ENCODE data around the gene FAM107B. TPM values are rescaled to one million over a fixed set of nuclear protein-coding genes. Genes with fewer than 3 reads are reported as not detected.

FAM107B gene
- total and polyA plus RNA-seq, 2 of the 8 experiments (the other 6 are each of a cell fraction or from before 2014, with no cell fraction given) = 7.5 to 28.1 TPM

GRCh38 chr10:14699482-14699881 lies 75.2 kb downstream of the FAM107B start:
- FAIRE-seq (no peak), DNase-seq (ENCODE audit: low read depth in 1 of 2, low spot score in 2 of 2) (no peak)
- no peak overlapping the region for H4K91ac ChIP-seq (replicated peaks; ENCODE audit: insufficient read length, low read length)
- no peak overlapping the region for H2BK5ac ChIP-seq (ENCODE audit: low read depth, low read length)
- peaks cover 0 to 5% (median 0%) of the 10 kb centered on the region in 4 experiments; a peak in 1 of 7 replicates for H3K4me1 ChIP-seq (replicated peaks in 1 of 4; ENCODE audit: control insufficient read depth in 3 of 4, insufficient read depth in 4 of 4, low read length in 3 of 4)
- H3K14ac ChIP-seq (ENCODE audit: insufficient read length) = no peak overlapping the region
- no peak overlapping the region for H4K8ac ChIP-seq (ENCODE audit: extremely low read depth, insufficient read depth, low read length)
- H2AFZ ChIP-seq (ENCODE audit: low read length) = no peak overlapping the region
- CTCF ChIA-PET (ENCODE audit: partially characterized antibody) = interaction anchor here (1.0 to 1.9 kb wide), 4 partner anchors 9 to 153 kb away, joined by 3 to 4 read pairs (median 4); no protein-coding TSS in a partner anchor
- no peaks in the 10 kb centered on the region for H3K23me2 ChIP-seq (ENCODE audit: low read depth, low read length)
- H3K9ac ChIP-seq (replicated peaks in 1 of 4; ENCODE audit: extremely low read depth in 1 of 4, low read depth in 3 of 4, low read length in 3 of 4) = no peak overlapping the region
- no peak overlapping the region for H3K18ac ChIP-seq (ENCODE audit: extremely low read depth, low read length)
- H3K4me2 ChIP-seq (ENCODE audit: insufficient read depth in 1 of 2, low read depth in 2 of 2, low read length in 2 of 2) = no peak overlapping the region
- H3K36me3 ChIP-seq (ENCODE audit: control insufficient read depth in 2 of 4, insufficient read depth in 4 of 4, low read length in 3 of 4) = no peaks in the 10 kb centered on the region
- no peak overlapping the region for H2BK120ac ChIP-seq (replicated peaks; ENCODE audit: low read depth, low read length)
- no peaks in the 10 kb centered on the region for H4K20me1 ChIP-seq (replicated peaks in 1 of 2; ENCODE audit: control insufficient read depth in 1 of 2, insufficient read depth in 2 of 2, low read length in 2 of 2)
- H3K79me1 ChIP-seq (ENCODE audit: low read depth, low read length) = no peaks in the 10 kb centered on the region
- POLR2A ChIA-PET (ENCODE audit: partially characterized antibody) = no interaction called here
- no peak for TF ChIP-seq HDAC2 (IDR thresholded peaks at IDR 0.05; ENCODE audit: borderline replicate concordance in 1 of 2, low read depth in 2 of 2, low read length in 2 of 2)
- TF ChIP-seq, protein P1, sequence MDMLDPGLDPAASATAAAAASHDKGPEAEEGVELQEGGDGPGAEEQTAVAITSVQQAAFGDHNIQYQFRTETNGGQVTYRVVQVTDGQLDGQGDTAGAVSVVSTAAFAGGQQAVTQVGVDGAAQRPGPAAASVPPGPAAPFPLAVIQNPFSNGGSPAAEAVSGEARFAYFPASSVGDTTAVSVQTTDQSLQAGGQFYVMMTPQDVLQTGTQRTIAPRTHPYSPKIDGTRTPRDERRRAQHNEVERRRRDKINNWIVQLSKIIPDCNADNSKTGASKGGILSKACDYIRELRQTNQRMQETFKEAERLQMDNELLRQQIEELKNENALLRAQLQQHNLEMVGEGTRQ (IDR thresholded peaks at IDR 0.05; ENCODE audit: low read length) = no peak
- no peak overlapping the region for H3K4me3 ChIP-seq (ENCODE audit: extremely low read depth in 1 of 4, insufficient read depth in 2 of 4, low read depth in 3 of 4, low read length in 4 of 4)
- no peak overlapping the region for H2AK5ac ChIP-seq (ENCODE audit: low read depth, low read length)
- no peaks in the 10 kb centered on the region for H3K27me3 ChIP-seq (replicated peaks in 1 of 4; ENCODE audit: control insufficient read depth in 3 of 4, extremely low read depth in 1 of 4, insufficient read depth in 3 of 4, low read length in 3 of 4)
- H2BK15ac ChIP-seq (ENCODE audit: low read length) = no peak overlapping the region
- WGBS, 2 experiments (ENCODE audit: extremely low coverage in 1 of 2, insufficient coverage in 1 of 2, insufficient read length in 1 of 2, insufficient replicate concordance in 2 of 2, low coverage in 1 of 2, low lambda C conversion rate in 2 of 2, missing lambda C conversion rate in 1 of 2) = 91% methylated on average over 4 of the region's 4 CpGs; no CpG with 5 or more reads in 1 of the 2 experiments
- no peak overlapping the region for H3K27ac ChIP-seq (ENCODE audit: low read depth, low read length)
- H3K56ac ChIP-seq (replicated peaks; ENCODE audit: insufficient read length, low read depth, low read length) = no peak overlapping the region
- H3K23ac ChIP-seq (ENCODE audit: insufficient read length) = no peak overlapping the region
- H2BK12ac ChIP-seq (ENCODE audit: low read depth, low read length) = no peak overlapping the region
- no peaks in the 10 kb centered on the region for H3K79me2 ChIP-seq (ENCODE audit: control insufficient read depth in 1 of 2, insufficient read depth in 2 of 2, low read length in 2 of 2)
- peaks cover 0 to 5% of the 10 kb centered on the region in 2 experiments; a peak in 1 of 4 replicates for H3K9me3 ChIP-seq (ENCODE audit: insufficient read depth in 2 of 2, low read depth in 1 of 2, low read length in 1 of 2)
- no peak overlapping the region for H3K4ac ChIP-seq (replicated peaks; ENCODE audit: insufficient read length, low read depth, low read length)
- no peak overlapping the region for H4K5ac ChIP-seq (ENCODE audit: insufficient read length, low read depth, low read length)
- H2BK20ac ChIP-seq (ENCODE audit: low read length) = 0 out of 2 replicates have a peak overlapping the region, but pooled peaks have one; percentile 48

Data from H1 (cell line).